Spleen (tissue), 7 donors: ENCODE measurements around the gene PVALEF.

Experiments
- POLR2A ChIP-seq, 3 donors: fragments of 450-650 bp; IDR thresholded peaks; one replicate each; pipeline ENCODE4 v1.5.1; 2017; ENCODE audit warnings: antibody characterized with exemption in 3 of 3, mild to moderate bottlenecking in 1 of 3
- TF ChIP-seq, protein P1 (sequence below), 11 experiments: fragments of 200-600 bp in 7 of 11; fragments of 450-650 bp in 4 of 11; sonication (generic) in 4 of 11; IDR thresholded peaks in 8 of 11; conservative IDR thresholded peaks in 3 of 11; 1 replicate in 7 of 11; 2 replicates in 4 of 11; pipeline versions ENCODE4 v1.4.0 to v1.8.0; 2016 to 2021; ENCODE audit warnings: antibody characterized with exemption in 11 of 11, inconsistent platforms in 4 of 11, mild to moderate bottlenecking in 1 of 11
- donor health status: DM: no; HTN: no; CAD: no; lungs with moderate emphysema.
- donor health status: DM: no; HTN: no; CAD: no.
- donor health status: DM: no; HTN: no; CAD: no.

DNA sequence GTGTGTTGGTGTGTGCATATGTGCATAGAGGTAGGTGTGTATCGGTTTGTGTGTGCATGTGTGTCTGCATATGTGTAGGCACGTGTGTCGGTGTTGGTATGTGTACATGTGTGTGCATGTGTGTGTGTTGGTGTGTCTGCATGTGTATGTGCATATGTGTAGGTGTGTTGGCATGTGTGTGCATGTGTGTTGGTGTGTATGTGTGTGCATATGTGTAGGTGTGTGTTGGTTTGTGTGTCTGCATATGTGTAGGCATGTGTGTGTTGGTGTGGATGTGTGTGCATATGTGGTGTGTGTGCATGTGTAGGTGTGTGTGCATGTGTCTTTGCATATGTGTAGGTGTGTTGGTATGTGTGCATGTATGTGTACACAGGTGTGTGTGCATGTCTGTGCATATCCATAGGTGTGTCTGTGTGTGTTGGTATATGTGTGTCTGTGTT lies 4.6 kb downstream of the PVALEF start:
- TF ChIP-seq, protein P1, sequence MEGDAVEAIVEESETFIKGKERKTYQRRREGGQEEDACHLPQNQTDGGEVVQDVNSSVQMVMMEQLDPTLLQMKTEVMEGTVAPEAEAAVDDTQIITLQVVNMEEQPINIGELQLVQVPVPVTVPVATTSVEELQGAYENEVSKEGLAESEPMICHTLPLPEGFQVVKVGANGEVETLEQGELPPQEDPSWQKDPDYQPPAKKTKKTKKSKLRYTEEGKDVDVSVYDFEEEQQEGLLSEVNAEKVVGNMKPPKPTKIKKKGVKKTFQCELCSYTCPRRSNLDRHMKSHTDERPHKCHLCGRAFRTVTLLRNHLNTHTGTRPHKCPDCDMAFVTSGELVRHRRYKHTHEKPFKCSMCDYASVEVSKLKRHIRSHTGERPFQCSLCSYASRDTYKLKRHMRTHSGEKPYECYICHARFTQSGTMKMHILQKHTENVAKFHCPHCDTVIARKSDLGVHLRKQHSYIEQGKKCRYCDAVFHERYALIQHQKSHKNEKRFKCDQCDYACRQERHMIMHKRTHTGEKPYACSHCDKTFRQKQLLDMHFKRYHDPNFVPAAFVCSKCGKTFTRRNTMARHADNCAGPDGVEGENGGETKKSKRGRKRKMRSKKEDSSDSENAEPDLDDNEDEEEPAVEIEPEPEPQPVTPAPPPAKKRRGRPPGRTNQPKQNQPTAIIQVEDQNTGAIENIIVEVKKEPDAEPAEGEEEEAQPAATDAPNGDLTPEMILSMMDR (IDR thresholded peaks at IDR 0.05 in 8 of 11, conservative IDR thresholded peaks at IDR 0.05 in 3 of 11): no peak
- no peak for TF ChIP-seq POLR2A (IDR thresholded peaks at IDR 0.05)
